SK-N-MC (cell line): ENCODE measurements around the gene ZMYND12.
"Not testable (repeated sequence)": the region's sequence is repeated elsewhere in the genome, so short reads cannot be mapped to it uniquely, and the experiment has no call there.

Experiments used
- DNase-seq: peaks from one replicate; pipeline ENCODE4 v3.0.0-alpha.2; 2011; ENCODE audit warnings: low read depth, low spot score
- H3K27ac ChIP-seq: fragments of 200-600 bp; sonication (generic); 2 replicates; pipeline ENCODE4 v1.5.1; 2016; ENCODE audit warnings: mixed run types
- H3K36me3 ChIP-seq: fragments of 200-600 bp; sonication (generic); 2 replicates; pipeline ENCODE4 v1.6.1; 2017; ENCODE audit warnings: antibody characterized with exemption, low read length, mixed read lengths; ENCODE audit not compliant: insufficient read depth
- H3K4me3 ChIP-seq: fragments of 200-600 bp; sonication (generic); 2 replicates; pipeline ENCODE4 v1.5.1; 2016
- H3K9ac ChIP-seq: fragments of 200-600 bp; sonication (generic); 2 replicates; pipeline ENCODE4 v1.8.0; 2017; ENCODE audit warnings: mixed run types, mixed read lengths; ENCODE audit not compliant: insufficient read length
- H3K9me3 ChIP-seq: fragments of 200-600 bp; sonication (generic); 2 replicates; pipeline ENCODE4 v1.6.1; 2017; ENCODE audit warnings: low read depth, mild to moderate bottlenecking, antibody characterized with exemption, low read length, moderate library complexity, mixed read lengths
- EZH2 ChIP-seq: fragments of 200-600 bp; sonication (generic); IDR thresholded peaks from one replicate; pipeline ENCODE4 v1.6.1; 2017; ENCODE audit warnings: antibody characterized with exemption
- FOXP2 ChIP-seq: optimal IDR thresholded peaks from 2 replicates; pipeline ENCODE3; 2011; ENCODE audit warnings: mild to moderate bottlenecking, moderate library complexity; ENCODE audit not compliant: insufficient read depth; ENCODE audit errors: extremely low read length, control extremely low read depth
- POLR2AphosphoS5 ChIP-seq: IDR thresholded peaks from 2 replicates; pipeline ENCODE4 v1.6.1; 2012; ENCODE audit warnings: mild to moderate bottlenecking, low read depth, low read length, borderline replicate concordance

The ZMYND12 gene

GRCh38 chr1:42456010-42456753 lies at the start of gene ZMYND12, which contains the start of gene PPCS:
TSS of gene ZMYND12 (minus strand) at chr1:42456022. CDS start at chr1:42455997, 25 bp downstream.
TSS of gene PPCS (plus strand) at chr1:42456543. CDS start at chr1:42456566, 23 bp downstream.
- Histone ChIP-seq H3K9me3 (no peaks in the 10 kb centered on the region), H3K9ac (peak within 1 kb of the TSS; percentile 85), H3K4me3 (peak within 1 kb of the TSS; percentile 88), H3K36me3 (peaks cover 26% of the 10 kb centered on the region), H3K27ac (peak within 1 kb of the TSS; percentile 42; the same call in 1 of the 2 replicates)
- DNase-seq: no peak
- TF ChIP-seq EZH2 (no peak), POLR2AphosphoS5 (peak; percentile 90)

- Histone ChIP-seq H3K9me3 (no peaks in the 10 kb centered on the region; the same call in 1 of the 2 replicates), H3K27ac (no peak overlapping the region), H3K4me3 (no peak overlapping the region), H3K9ac (no peak overlapping the region), H3K36me3 (no peaks in the 10 kb centered on the region)
- DNase-seq: no peak
- TF ChIP-seq POLR2AphosphoS5 (no peak), FOXP2 (no peak), EZH2 (no peak)
Observed at GRCh38 chr1:42504535-42505128, 48.8 kb upstream of the ZMYND12 start.

- H3K4me3 ChIP-seq, H3K9ac ChIP-seq, H3K36me3 ChIP-seq, H3K27ac ChIP-seq, DNase-seq, H3K9me3 ChIP-seq: not testable (repeated sequence)
Observed at GRCh38 chr1:42502031-42502430, 46.2 kb upstream of the ZMYND12 start.

GRCh38 chr1:42490237-42490636 lies 34.4 kb upstream of the ZMYND12 start:
- Histone ChIP-seq H3K27ac (no peak overlapping the region), H3K9me3 (no peaks in the 10 kb centered on the region), H3K4me3 (no peak overlapping the region), H3K9ac (no peak overlapping the region), H3K36me3 (no peaks in the 10 kb centered on the region)
- no peak for TF ChIP-seq FOXP2
- no peak for TF ChIP-seq EZH2
- TF ChIP-seq POLR2AphosphoS5: no peak
- no peak for DNase-seq

- H3K9me3 ChIP-seq: no peaks in the 10 kb centered on the region
- DNase-seq: no peak
Observed at GRCh38 chr1:42484382-42484781, 28.6 kb upstream of the ZMYND12 start.

GRCh38 chr1:42482635-42483153 lies 26.9 kb upstream of the ZMYND12 start:
- Histone ChIP-seq H3K9ac (no peak overlapping the region), H3K4me3 (no peak overlapping the region), H3K9me3 (no peaks in the 10 kb centered on the region), H3K36me3 (no peaks in the 10 kb centered on the region), H3K27ac (no peak overlapping the region)
- no peak for TF ChIP-seq FOXP2
- TF ChIP-seq EZH2: no peak
- no peak for TF ChIP-seq POLR2AphosphoS5
- DNase-seq: no peak

More at GRCh38 chr1:42484382-42484781, 28.6 kb upstream of the ZMYND12 start:
- H3K4me3 ChIP-seq: no peak overlapping the region
- H3K9ac ChIP-seq: no peak overlapping the region
- no peak overlapping the region for H3K27ac ChIP-seq
- TF ChIP-seq FOXP2 (no peak), POLR2AphosphoS5 (no peak), EZH2 (no peak)
- no peaks in the 10 kb centered on the region for H3K36me3 ChIP-seq

- TF ChIP-seq FOXP2 (no peak), POLR2AphosphoS5 (no peak), EZH2 (no peak)
- Histone ChIP-seq H3K9me3 (no peaks in the 10 kb centered on the region), H3K27ac (no peak overlapping the region), H3K9ac (no peak overlapping the region), H3K36me3 (no peaks in the 10 kb centered on the region), H3K4me3 (no peak overlapping the region)
- DNase-seq: no peak
Observed at GRCh38 chr1:42480921-42481320, 25.1 kb upstream of the ZMYND12 start.

- DNase-seq: no peak
- no peak overlapping the region for H3K27ac ChIP-seq
- no peaks in the 10 kb centered on the region for H3K36me3 ChIP-seq
- no peak overlapping the region for H3K4me3 ChIP-seq
- no peak overlapping the region for H3K9ac ChIP-seq
- H3K9me3 ChIP-seq: no peaks in the 10 kb centered on the region
- TF ChIP-seq POLR2AphosphoS5 (no peak), EZH2 (no peak), FOXP2 (no peak)
Observed at GRCh38 chr1:42479621-42480020, 23.8 kb upstream of the ZMYND12 start.
